Measurements from ENCODE around the gene ELFN1. TPM values are rescaled to one million over a fixed set of nuclear protein-coding genes. Genes with fewer than 3 reads are reported as not detected.
A peak's percentile ranks its signal among the peaks of the same experiment; 100 is the strongest.

Gene ELFN1
- total and polyA plus RNA-seq, 7 experiments from 2014 or later = 0.19 TPM; not detected in 6

- DNase-seq (no peak), ATAC-seq (no peak)
- Mint-ChIP-seq H3K27me3 (peaks cover 0 to 10% (median 5%) of the 10 kb centered on the region in 5 donors), H3K36me3 (peaks cover 0 to 4% (median 0%) of the 10 kb centered on the region in 5 donors), H3K27ac (no peak overlapping the region), H3K4me1 (peaks cover 0 to 4% (median 0%) of the 10 kb centered on the region in 7 donors), H3K9me3 (peaks cover 0 to 35% (median 11%) of the 10 kb centered on the region in 11 donors), H3K4me3 (no peak overlapping the region)
- H3K27me3 ChIP-seq (ENCODE audit: control insufficient read depth in 2 of 2, insufficient read depth in 2 of 2, low read length in 2 of 2) = no peaks in the 10 kb centered on the region
- H3K27ac ChIP-seq (ENCODE audit: low read depth, low read length) = no peak overlapping the region
- no peak overlapping the region for H3K4me3 ChIP-seq (ENCODE audit: low read length)
- H3K9me3 ChIP-seq (ENCODE audit: control insufficient read depth in 2 of 3, low read length in 3 of 3) = peaks cover 0 to 11% (median 0%) of the 10 kb centered on the region in 3 experiments
- ChIA-PET CTCF (no interaction called here), POLR2A (no interaction called here)
- intact Hi-C loops (cut with micrococcal nuclease) = no loop called here
- H3K4me1 ChIP-seq (ENCODE audit: control insufficient read depth in 2 of 2, insufficient read depth in 2 of 2, low read length in 2 of 2) = no peaks in the 10 kb centered on the region
- H3K36me3 ChIP-seq (ENCODE audit: control insufficient read depth in 2 of 3, insufficient read depth in 3 of 3, low read length in 3 of 3) = no peaks in the 10 kb centered on the region
Measured at GRCh38 chr7:1705856-1706255, 35.8 kb downstream of the ELFN1 start.

- peaks cover 0 to 35% (median 11%) of the 10 kb centered on the region in 11 donors for H3K9me3 Mint-ChIP-seq
- no peak overlapping the region for H3K4me3 ChIP-seq (ENCODE audit: low read length)
- ATAC-seq = no peak
- H3K27ac ChIP-seq (ENCODE audit: low read depth, low read length) = no peak overlapping the region
- POLR2A ChIA-PET = no interaction called here
- no peak overlapping the region for H3K27ac Mint-ChIP-seq
- H3K9me3 ChIP-seq (ENCODE audit: control insufficient read depth in 2 of 3, low read length in 3 of 3) = peaks cover 0 to 11% (median 0%) of the 10 kb centered on the region in 3 experiments
- H3K4me1 Mint-ChIP-seq = peaks cover 0 to 4% (median 0%) of the 10 kb centered on the region in 7 donors
- no peak overlapping the region for H3K4me3 Mint-ChIP-seq
- DNase-seq = peak in 1 of 9 donors; percentile 3
- no peaks in the 10 kb centered on the region for H3K36me3 ChIP-seq (ENCODE audit: control insufficient read depth in 2 of 3, insufficient read depth in 3 of 3, low read length in 3 of 3)
- peaks cover 0 to 4% (median 0%) of the 10 kb centered on the region in 5 donors for H3K36me3 Mint-ChIP-seq
- peaks cover 0 to 10% (median 5%) of the 10 kb centered on the region in 5 donors for H3K27me3 Mint-ChIP-seq
- intact Hi-C loops (cut with micrococcal nuclease) = no loop called here
- CTCF ChIA-PET = no interaction called here
- H3K27me3 ChIP-seq (ENCODE audit: control insufficient read depth in 2 of 2, insufficient read depth in 2 of 2, low read length in 2 of 2) = no peaks in the 10 kb centered on the region
- H3K4me1 ChIP-seq (ENCODE audit: control insufficient read depth in 2 of 2, insufficient read depth in 2 of 2, low read length in 2 of 2) = no peaks in the 10 kb centered on the region
Measured at GRCh38 chr7:1706381-1706720, 36.3 kb downstream of the ELFN1 start.

DNA sequence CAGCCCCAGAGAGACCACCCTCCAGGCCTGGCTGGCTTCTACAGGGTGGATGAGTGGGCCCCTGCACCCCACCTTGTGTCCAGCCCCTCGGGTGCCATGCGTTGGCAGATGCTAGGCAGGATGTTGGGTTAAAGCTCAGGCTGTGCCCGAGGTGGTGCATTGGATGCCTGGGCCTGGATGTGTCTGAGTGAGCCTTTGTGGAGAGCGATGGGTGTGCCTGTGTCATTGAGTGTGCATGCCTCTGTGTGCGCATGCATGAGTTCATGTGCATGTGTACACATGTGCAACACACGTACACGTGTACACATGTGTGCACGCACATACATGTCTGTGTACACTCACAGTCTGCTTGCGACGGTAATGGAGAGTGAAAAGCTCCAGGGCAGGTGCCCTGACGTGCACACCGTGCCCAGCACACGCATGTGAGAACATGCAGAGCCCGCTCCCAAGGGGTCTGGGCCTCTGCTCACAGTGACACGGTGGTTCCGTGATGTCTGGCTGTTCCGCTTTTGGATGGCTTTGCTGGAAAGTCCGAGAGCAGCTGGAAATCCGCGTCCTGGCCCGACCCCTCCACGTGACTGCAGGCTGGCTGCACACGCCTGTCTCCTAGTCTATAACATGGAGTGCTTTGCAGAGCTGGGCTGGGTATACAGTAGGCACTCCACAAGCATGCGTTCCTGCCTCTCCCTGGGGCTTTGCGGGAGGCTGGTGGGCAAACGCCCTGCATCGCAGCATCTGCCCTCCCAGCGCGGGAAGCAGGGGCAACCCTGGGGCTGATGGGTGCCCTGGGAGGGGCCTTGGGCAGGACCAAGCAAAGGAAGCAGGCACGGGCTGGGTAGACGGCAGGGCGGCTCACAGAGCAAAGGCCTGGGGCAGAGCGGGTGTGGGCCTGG lies 36.9 kb downstream of the ELFN1 start:
- H3K36me3 Mint-ChIP-seq = peaks cover 0 to 4% (median 0%) of the 10 kb centered on the region in 5 donors
- no peaks in the 10 kb centered on the region for H3K4me1 ChIP-seq (ENCODE audit: control insufficient read depth in 2 of 2, insufficient read depth in 2 of 2, low read length in 2 of 2)
- peaks cover 0 to 11% (median 0%) of the 10 kb centered on the region in 3 experiments for H3K9me3 ChIP-seq (ENCODE audit: control insufficient read depth in 2 of 3, low read length in 3 of 3)
- H3K27me3 ChIP-seq (ENCODE audit: control insufficient read depth in 2 of 2, insufficient read depth in 2 of 2, low read length in 2 of 2) = no peaks in the 10 kb centered on the region
- intact Hi-C loops (cut with micrococcal nuclease) = no loop called here
- no peak overlapping the region for H3K4me3 ChIP-seq (ENCODE audit: low read length)
- DNase-seq = peak in 1 of 9 donors; percentile 16
- POLR2A ChIA-PET = no interaction called here
- no peak overlapping the region for H3K4me3 Mint-ChIP-seq
- CTCF ChIA-PET = no interaction called here
- H3K27ac ChIP-seq (ENCODE audit: low read depth, low read length) = no peak overlapping the region
- H3K9me3 Mint-ChIP-seq = peaks cover 0 to 33% (median 11%) of the 10 kb centered on the region in 11 donors
- peaks cover 0 to 10% (median 3%) of the 10 kb centered on the region in 5 donors for H3K27me3 Mint-ChIP-seq
- no peaks in the 10 kb centered on the region for H3K36me3 ChIP-seq (ENCODE audit: control insufficient read depth in 2 of 3, insufficient read depth in 3 of 3, low read length in 3 of 3)
- H3K27ac Mint-ChIP-seq = no peak overlapping the region
- H3K4me1 Mint-ChIP-seq = peaks cover 0 to 5% (median 0%) of the 10 kb centered on the region in 7 donors
- ATAC-seq = no peak

- peaks cover 0 to 4% (median 0%) of the 10 kb centered on the region in 5 donors for H3K36me3 Mint-ChIP-seq
- H3K27ac ChIP-seq (ENCODE audit: low read depth, low read length) = no peak overlapping the region
- H3K4me1 Mint-ChIP-seq = peaks cover 0 to 5% (median 0%) of the 10 kb centered on the region in 7 donors
- ChIA-PET POLR2A (no interaction called here), CTCF (no interaction called here)
- H3K4me3 Mint-ChIP-seq = no peak overlapping the region
- peaks cover 0 to 23% (median 6%) of the 10 kb centered on the region in 11 donors for H3K9me3 Mint-ChIP-seq
- H3K9me3 ChIP-seq (ENCODE audit: control insufficient read depth in 2 of 3, low read length in 3 of 3) = peaks cover 0 to 11% (median 0%) of the 10 kb centered on the region in 3 experiments
- H3K36me3 ChIP-seq (ENCODE audit: control insufficient read depth in 2 of 3, insufficient read depth in 3 of 3, low read length in 3 of 3) = no peaks in the 10 kb centered on the region
- no peak for ATAC-seq
- H3K27me3 Mint-ChIP-seq = peaks cover 0 to 10% (median 0%) of the 10 kb centered on the region in 5 donors
- H3K4me1 ChIP-seq (ENCODE audit: control insufficient read depth in 2 of 2, insufficient read depth in 2 of 2, low read length in 2 of 2) = no peaks in the 10 kb centered on the region
- no peaks in the 10 kb centered on the region for H3K27me3 ChIP-seq (ENCODE audit: control insufficient read depth in 2 of 2, insufficient read depth in 2 of 2, low read length in 2 of 2)
- no peak for DNase-seq
- no peak overlapping the region for H3K27ac Mint-ChIP-seq
- no peak overlapping the region for H3K4me3 ChIP-seq (ENCODE audit: low read length)
- intact Hi-C loops (cut with micrococcal nuclease) = no loop called here
Measured at GRCh38 chr7:1707756-1708595, 37.9 kb downstream of the ELFN1 start.

DNA sequence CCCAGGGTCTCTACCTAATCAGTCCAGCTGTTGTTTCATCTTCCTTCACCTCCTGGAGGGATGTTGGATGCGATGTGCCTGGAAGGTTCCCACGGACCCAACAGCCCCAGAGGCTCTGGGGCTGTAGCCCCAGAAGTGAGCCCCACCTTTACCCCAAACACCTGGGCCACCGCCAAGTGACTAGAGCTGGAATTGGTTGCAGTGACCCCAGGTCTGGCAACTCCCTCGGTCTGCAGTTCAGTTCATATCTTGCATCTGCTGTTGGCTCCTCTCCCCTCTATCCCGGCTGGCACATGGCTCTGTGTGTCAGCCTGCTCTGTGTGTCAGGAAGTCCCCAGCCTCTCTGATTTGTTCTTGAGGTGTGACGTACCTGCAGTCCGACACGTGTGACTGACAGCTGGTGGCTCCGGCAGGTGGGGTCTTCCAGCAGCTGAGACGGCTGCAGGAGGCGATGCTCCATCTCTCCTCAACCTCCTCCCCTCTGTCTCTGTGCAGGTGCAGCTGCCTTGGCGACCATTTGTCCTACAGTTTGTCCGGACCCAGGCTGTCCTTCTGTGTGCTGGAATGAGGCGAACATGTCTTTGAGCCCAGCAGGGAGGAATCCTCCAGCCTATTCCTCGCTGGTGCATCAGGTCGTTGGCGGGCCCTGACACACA lies 38.6 kb downstream of the ELFN1 start:
- peaks cover 0 to 6% (median 0%) of the 10 kb centered on the region in 5 donors for H3K27me3 Mint-ChIP-seq
- ATAC-seq (no peak), DNase-seq (no peak)
- H3K4me1 ChIP-seq (ENCODE audit: control insufficient read depth in 2 of 2, insufficient read depth in 2 of 2, low read length in 2 of 2) = no peaks in the 10 kb centered on the region
- H3K36me3 ChIP-seq (ENCODE audit: control insufficient read depth in 2 of 3, insufficient read depth in 3 of 3, low read length in 3 of 3) = no peaks in the 10 kb centered on the region
- intact Hi-C loops (cut with micrococcal nuclease) = no loop called here
- ChIA-PET POLR2A (no interaction called here), CTCF (no interaction called here)
- peaks cover 0 to 5% (median 0%) of the 10 kb centered on the region in 7 donors for H3K4me1 Mint-ChIP-seq
- H3K4me3 Mint-ChIP-seq = no peak overlapping the region
- H3K36me3 Mint-ChIP-seq = no peaks in the 10 kb centered on the region
- peaks cover 0 to 11% (median 0%) of the 10 kb centered on the region in 3 experiments for H3K9me3 ChIP-seq (ENCODE audit: control insufficient read depth in 2 of 3, low read length in 3 of 3)
- H3K27ac ChIP-seq (ENCODE audit: low read depth, low read length) = no peak overlapping the region
- no peak overlapping the region for H3K27ac Mint-ChIP-seq
- no peaks in the 10 kb centered on the region for H3K27me3 ChIP-seq (ENCODE audit: control insufficient read depth in 2 of 2, insufficient read depth in 2 of 2, low read length in 2 of 2)
- peaks cover 0 to 17% (median 4%) of the 10 kb centered on the region in 11 donors for H3K9me3 Mint-ChIP-seq
- H3K4me3 ChIP-seq (ENCODE audit: low read length) = no peak overlapping the region

GRCh38 chr7:1709281-1709680 lies 39.2 kb downstream of the ELFN1 start:
- H3K9me3 Mint-ChIP-seq = peaks cover 0 to 17% (median 4%) of the 10 kb centered on the region in 11 donors
- POLR2A ChIA-PET = no interaction called here
- no peak overlapping the region for H3K4me3 ChIP-seq (ENCODE audit: low read length)
- no peak overlapping the region for H3K27ac ChIP-seq (ENCODE audit: low read depth, low read length)
- CTCF ChIA-PET = no interaction called here
- ATAC-seq (no peak), DNase-seq (no peak)
- H3K27me3 ChIP-seq (ENCODE audit: control insufficient read depth in 2 of 2, insufficient read depth in 2 of 2, low read length in 2 of 2) = no peaks in the 10 kb centered on the region
- no peak overlapping the region for H3K4me3 Mint-ChIP-seq
- peaks cover 0 to 11% (median 0%) of the 10 kb centered on the region in 3 experiments for H3K9me3 ChIP-seq (ENCODE audit: control insufficient read depth in 2 of 3, low read length in 3 of 3)
- no peaks in the 10 kb centered on the region for H3K36me3 ChIP-seq (ENCODE audit: control insufficient read depth in 2 of 3, insufficient read depth in 3 of 3, low read length in 3 of 3)
- H3K36me3 Mint-ChIP-seq = no peaks in the 10 kb centered on the region
- peaks cover 0 to 6% (median 0%) of the 10 kb centered on the region in 5 donors for H3K27me3 Mint-ChIP-seq
- H3K4me1 Mint-ChIP-seq = peaks cover 0 to 5% (median 0%) of the 10 kb centered on the region in 7 donors
- no peak overlapping the region for H3K27ac Mint-ChIP-seq
- no peaks in the 10 kb centered on the region for H3K4me1 ChIP-seq (ENCODE audit: control insufficient read depth in 2 of 2, insufficient read depth in 2 of 2, low read length in 2 of 2)
- intact Hi-C loops (cut with micrococcal nuclease) = no loop called here

Measured in naive thymus-derived CD4-positive, alpha-beta T cell (primary cell).